Measurements from ENCODE around the gene CHRNA1.

Gene CHRNA1

DNA sequence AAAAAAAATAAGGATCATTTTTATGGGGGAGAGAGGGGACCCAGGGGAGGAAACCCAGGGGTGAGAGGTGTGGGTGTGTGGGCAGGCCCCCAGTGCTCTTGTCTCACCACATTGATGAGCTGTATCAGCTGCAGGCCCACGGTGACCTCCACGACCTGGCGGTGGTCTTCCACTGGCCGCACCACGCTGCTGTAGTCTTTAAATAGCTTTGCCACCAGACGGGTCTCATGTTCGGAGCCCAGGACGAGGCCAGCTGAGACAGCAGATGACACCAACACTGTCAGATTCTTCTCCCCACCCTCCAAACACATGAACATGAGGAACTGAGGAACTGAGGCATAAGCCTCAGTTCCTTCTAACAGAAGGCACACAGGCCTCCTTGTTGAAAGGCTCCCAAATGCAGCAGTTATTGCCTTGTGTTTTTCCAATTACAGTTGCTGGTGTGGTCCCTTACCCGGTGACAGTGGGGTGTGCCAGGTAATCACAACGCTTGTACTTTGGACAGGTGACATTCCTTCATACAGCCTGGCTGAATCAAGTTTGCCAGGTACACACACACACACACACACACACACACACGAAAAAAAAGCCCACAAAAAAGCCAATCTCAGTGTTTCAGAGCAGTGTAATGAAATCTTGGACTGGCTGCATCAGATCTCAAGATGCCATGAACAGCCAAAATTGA is 4.7 kb downstream of the CHRNA1 start:
- no peak for DNase-seq

DNA sequence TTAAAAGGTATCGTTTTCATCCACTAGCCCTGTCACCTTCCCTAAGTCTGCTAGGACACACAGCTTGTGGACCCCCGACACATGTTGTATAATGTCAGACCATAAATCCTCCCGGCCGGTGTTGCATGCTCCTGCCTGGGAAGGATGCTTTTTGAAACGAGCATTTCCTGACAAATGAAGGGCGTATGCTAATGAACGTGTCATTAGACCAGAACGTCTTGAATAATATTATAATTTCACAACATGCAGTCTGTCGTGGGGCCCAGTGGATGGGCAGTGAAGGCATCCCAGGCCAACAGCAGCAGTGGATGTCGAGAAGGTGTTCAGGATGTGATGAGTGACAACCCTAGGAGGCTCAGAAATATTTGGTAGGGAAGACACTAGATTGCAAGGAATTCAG is 7.5 kb downstream of the CHRNA1 start:
- no peak for DNase-seq

DNA sequence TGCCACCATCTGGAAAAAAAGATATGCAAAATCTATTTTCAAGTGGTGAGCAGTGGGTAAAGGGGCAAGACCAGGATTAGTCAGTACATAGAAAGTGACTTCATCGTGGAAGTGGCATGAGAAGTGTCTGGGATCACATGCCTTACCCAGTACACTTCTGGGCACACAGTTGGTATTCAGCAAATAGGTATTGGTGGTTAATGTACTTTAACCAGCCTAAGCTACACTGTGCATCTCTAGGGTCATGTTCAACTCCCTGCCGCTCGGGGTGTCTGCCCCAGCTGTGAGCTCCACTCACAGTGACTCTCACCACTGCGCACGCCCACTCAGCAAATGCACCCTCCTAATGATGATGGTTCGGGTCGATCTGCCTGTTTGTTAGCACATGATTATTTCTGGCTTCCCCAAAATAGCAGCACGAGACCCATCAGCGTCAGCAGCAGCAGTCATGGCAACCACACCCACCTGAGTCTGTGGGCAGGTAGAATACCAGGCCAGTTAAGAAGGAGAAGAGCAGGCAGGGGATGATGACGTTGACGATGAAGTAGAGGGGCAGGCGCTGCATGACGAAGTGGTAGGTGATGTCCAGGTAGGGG is 11.1 kb downstream of the CHRNA1 start:
- no peak for DNase-seq

DNA sequence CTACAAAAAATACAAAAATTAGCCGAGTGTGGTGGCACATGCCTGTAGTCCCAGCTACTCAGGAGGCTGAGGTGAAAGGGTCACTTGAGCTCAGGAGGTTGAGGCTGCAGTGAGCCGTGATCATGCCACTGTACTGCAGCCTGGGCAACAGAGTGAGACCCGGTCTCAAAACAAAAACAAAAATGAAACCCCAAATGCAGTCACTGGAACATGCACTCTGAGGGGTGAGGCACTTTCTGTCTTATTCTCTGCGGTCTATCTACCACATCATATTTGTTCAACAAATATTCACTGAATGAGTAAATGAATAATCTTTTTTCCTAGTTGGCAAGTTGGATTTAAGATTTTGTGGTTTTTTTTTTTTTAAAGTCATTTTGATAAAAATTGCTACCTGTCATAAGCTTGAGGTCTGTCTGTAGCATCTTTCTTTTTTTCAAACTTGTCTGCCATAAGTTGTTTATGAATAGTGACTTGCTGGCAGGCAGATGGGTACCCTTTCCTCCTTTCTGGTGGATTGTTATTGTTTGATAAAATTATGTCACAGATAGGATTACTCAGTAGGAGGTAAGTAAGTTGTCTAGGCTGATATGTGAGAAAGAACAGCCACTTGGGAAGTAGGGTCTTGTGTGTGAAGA is 11.8 kb downstream of the CHRNA1 start:
- no peak for DNase-seq

DNA sequence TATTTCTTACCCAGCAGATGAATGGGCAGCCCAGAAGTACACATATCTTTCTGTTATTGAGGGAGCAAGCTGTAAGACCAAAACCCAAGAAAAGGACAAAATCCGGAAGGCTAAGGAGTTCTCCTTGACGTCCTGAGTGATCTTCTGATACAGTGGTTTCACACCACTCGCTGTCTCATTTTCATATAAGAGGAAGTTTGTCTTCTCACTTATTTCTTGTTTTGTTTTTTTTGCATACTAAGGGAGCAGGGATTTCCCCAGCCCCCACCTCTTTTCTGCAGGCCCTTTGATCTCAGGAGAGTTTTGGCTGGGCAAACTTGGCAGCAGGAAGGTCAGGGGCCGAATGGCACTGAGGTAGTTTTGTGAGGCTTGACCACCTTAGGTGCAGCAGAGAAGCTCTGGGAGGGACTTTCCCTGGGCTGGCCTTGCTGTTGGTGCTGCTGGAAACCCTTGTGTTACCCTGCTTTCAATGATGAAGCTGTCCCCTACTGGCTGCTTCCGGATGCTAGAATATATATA is 13.3 kb downstream of the CHRNA1 start:
- DNase-seq = no peak

DNA sequence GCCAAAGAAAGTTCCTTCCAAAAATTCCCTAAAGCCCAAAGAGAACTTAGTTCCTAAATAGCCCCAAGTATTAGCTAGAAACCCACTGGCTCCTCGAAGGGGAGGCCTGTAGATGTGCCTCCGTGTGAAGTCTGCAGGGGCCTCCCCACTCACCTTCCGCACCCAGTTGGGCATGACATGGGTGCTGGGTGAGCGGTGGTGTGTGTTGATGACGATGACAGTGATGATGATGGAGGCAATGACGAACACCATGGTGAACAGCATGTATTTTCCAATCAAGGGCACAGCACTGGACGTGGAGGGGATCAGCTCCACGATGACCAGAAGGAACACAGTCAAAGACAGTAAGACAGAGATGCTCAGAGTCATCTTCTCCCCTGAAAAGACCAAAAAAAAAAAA is 14.5 kb downstream of the CHRNA1 start:
- no peak for DNase-seq

DNA sequence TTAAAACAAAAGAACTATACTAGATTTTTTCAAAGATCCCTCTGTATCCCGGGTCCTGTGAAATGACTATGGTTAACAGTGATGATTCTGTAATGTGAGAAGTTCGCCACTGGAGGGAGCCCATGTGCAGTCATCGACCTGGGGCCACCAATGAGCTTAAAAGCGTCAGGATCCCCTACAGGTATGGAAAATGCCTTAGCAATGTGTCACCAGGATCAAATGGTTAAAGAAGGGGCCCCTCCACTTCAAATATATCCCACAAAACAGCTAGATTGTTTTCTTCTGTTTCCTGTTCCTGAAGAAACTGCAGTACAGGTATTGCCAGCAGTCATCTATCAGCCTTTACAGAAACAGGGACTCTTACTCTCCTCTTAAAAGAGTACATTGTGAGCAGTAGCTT is 15.3 kb downstream of the CHRNA1 start:
- peak; percentile 14 for DNase-seq

DNA sequence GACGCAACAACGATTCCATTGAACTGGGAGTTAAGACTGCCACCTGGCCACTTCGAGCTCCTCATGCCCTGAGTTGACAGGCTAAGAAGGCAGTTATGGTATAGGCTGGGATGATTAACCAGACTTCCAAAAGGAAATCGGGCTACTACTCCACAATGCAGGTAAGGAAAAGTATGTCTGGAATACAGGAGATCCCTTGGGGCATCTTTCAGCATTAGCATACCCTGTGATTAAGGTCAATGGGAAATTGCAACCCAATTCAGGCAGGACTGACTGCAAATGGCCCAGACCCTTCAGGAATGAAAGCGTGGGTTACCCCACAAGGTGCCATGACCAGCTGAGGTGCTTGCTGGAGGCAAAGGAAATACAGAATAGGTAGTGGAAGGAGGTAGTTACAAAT is 19.1 kb downstream of the CHRNA1 start:
- no peak for DNase-seq

DNA sequence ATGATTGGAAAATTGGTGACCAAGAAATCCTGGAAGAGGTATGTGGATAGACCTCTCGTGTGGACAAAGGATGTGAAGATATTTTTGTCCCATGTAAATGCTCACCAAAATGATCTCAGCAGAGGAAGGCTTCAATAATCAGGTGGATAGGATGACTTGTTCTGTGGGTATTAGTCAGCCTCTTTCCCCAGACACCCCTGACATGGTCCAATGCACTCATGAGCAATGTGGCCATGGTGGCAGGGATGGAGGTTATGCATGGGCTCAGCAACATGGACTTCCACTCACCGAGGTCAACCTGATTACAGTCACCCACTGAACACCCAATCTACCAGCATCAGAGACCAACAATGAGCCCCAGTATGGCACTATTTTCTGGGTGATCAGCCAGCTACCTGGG is 20.2 kb downstream of the CHRNA1 start:
- DNase-seq = no peak

DNA sequence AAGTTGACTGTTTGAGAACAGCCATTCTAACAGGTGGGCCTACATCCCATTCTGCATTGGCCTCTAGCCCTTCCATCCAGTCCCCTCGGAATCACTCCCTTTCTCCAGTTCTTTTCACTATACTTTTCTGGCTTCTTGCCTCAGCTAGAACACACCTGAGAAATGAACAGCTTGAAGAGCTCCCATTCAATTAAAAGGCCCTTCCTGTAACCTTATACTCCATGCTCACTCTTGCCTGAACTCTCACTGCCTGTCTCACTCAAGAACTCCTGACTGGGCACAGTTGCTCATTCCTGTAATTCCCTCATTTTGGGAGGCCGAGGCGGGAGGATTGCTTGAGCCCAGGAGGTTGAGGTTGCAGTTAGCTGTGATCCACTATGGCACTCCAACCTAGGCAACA is 23.6 kb downstream of the CHRNA1 start:
- no peak for DNase-seq

DNA sequence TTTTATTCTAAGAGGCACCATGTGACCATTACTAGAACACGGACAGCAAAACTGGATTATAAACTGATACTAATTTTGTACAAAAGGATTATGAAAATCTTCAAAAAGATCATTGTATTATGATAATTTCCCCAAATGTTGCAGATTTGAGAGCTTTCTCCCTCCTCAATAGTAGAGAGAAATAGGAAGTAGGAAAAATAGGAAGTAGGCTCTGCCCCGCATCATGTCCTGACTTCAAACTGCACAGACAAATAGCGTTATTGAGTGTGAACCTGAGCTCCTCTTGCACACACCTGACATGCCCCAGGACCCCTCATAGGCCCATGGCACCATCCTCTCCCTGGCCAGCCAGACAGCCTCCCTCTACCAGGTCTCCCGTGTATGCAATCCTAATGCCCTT is 25.4 kb downstream of the CHRNA1 start:
- no peak for DNase-seq

DNA sequence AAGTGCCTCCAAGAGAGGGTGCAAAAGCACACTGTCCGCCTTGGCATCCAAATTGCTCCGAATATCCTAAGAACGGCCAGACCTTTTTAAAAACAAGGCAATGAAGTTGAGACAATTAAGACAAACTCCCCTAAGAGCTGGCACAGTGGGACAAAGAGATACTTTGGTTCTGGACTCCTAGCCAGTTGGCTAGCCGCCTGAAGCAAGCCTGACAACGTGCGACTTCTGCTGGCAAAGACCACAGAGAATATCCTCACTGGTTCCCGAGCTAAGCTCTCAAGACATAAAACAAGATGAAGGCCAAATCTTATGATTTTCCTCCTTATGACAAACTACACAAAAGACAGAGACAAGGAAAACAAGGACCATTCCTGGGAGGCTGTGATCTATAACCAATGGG is 32.7 kb downstream of the CHRNA1 start:
- DNase-seq = no peak

DNA sequence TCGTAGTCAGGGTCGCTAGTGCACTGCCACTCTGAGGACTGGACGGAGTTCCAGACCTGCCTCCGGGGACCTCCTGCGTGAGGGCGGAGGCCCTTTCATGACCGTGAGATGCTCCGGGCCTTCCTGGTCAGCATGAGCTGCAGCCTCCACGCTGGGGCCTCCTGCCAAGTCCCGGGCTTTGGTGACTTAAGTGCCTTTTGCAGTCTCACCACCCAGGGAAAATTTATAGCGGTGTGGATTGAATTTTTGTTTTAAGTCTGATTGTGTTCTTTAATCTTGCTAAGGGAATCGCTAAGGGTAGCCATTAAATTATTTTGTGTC is 33.6 kb downstream of the CHRNA1 start:
- DNase-seq = no peak

DNA sequence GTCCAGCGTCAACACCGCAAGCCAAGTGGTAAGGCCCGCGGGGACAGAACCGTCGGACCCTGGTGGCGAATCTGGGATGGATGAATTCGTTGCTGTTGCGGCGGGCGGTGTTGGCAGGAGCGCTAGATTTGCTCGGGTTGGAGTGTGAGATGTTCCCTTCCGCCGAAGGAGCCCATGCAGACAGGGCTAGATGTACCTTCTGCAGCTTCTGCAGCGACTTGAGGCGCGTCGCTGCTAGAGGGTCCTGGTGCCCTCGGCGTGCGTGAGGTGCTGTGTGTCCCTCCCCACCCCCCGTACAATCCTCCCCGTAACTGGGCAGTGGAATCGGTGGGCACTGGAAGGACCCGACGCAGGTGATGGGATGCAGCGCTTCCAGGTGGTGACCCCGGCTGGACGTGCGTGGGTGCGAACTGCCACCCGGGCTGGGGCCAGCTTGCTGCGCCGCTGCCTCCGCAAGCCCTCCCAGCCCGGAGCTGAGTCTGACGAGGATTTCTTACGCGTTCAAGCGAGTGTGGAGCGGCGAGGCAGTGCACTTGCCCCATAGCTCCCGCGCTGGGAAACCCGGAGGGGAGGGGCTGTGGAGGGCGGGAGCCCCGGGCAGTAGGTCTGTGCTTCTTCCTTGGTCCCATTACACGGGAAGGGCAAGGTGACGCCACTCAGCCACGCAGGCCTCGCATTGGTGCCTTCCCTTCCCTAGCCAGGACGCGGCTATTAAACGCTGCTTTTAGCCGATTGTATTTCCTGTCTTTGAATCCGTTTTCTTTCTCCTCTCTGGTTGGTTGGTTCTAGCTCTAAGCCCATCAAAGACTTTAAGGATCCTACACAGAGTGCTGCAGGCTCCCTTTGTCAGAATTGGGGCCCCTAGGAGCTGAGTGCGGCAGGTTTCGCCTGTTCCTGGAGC is 34.2 kb downstream of the CHRNA1 start:
- no peak for DNase-seq

DNA sequence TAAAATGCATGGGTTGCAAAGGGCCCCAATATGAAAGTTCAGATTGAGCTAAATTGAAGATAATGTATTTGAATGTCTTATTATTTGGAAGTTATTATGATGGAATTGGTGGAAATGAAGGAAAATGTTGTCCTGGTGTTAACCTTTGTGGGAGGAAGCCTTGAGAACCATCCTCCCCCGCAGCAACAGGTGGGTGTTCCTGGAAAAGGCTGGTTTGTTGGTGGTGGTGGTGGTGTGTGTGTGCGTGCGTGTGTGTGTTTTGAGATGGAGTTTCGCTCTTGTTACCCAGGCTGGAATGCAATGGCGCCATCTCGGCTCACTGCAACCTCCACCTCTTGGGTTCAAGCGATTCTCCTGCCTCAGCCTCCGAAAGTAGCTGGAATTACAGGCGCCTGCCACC is 36.2 kb downstream of the CHRNA1 start:
- DNase-seq = no peak

DNA sequence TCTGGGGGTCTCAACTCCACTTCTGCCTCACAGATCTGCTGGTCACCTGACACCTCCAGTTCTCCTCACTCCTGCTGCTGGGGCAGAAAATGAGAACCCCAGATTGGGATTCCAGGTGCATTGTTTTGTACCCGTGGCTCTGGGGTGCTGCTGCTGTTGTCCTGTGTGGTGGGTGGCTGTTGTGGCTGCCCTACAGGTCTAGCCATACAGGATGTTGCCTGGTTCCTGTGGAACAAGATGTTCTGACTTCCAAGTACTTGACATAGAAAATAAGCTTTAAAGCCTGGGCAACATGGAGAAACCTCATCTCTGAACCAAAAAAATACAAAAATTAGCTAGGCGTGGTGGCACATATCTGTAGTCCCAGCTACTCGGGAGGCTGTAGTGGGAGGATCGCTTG is 38.1 kb downstream of the CHRNA1 start:
- DNase-seq = no peak

DNA sequence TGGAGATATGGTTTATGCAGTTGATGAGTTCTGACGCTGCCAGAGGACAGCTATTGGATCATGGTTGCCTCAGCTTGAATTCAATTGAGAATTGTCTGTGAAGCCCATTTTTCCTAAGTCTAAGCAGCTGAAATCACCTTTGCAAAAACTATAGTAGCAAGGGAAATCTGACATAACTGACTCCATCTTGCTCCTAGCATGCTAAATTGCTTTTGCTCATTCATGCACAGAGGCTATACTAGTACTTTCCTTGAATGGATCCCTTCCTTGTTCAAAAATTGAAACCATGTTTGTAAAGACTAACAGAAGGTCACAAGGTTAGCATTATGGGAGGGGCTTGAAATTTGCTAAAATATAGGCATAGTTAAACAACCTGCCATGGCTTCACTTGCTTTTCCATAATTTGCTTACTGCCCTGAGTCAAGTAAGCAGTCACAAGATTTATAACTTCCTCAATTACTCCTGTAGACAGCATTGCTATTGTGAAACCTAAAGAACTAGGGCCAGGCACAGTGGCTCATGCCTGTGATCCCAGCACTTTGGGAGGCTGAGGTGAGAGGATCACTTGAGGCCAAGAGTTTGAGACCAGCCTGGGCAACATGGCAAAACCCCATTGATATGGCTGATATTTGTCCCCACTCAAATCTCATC is 41.2 kb downstream of the CHRNA1 start:
- no peak for DNase-seq

DNA sequence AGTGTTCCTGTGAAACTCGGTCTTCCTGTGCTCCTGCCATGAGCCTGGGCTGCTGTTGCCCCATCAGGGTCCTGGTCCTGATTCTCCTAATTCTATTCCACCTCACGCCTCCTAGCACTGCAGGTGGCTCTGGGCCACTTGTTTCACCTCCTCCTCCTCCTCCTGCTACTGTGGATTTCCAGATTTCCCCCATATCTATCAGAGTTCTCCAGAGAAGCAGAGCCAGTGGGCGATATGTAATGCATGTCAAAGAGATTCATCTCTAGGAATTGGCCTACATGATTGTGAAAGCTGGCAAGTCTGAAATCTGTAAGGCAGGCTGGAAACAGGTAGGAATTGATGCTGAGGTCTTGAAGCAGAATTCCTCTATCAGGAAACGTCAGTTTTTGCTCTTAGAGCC is 45.3 kb downstream of the CHRNA1 start:
- no peak for DNase-seq

DNA sequence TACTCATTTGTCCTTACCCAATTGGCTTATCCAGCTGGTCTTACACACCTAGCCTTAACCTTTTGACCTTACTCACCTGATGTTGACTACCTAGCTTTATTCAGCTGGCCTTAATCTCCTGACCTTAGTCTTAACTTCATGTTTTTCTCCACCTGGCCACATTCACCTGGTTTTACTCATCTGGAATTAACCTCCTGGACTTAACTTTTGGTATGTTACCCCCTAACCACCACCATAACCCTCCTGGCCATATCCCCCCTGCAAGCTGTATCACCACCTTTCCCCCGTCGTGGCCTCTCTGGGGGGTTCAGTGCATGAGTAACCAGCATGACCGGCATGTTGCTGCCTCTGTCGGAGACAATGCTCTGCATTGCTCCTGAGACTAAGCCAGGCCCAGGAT is 45.7 kb downstream of the CHRNA1 start:
- no peak for DNase-seq

DNA sequence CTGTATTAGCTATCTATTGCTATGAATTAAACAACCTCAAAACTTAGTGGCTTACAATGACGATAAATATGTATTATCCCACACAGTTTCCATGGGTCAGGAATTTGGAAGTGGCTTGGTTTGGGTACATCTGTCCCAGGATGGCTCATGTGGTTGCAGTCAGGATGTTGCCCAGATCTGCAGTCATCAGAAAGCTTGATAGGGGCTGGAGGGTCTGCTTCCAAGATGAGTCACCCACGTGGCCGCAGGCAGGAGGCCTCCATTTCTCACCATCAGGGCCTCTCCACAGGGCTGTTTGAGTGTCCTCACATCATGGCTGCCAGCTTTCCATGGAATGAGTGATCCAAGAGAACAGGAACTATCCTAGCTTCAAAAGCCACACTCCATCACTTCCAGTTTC is 46.4 kb downstream of the CHRNA1 start:
- DNase-seq = no peak

DNA sequence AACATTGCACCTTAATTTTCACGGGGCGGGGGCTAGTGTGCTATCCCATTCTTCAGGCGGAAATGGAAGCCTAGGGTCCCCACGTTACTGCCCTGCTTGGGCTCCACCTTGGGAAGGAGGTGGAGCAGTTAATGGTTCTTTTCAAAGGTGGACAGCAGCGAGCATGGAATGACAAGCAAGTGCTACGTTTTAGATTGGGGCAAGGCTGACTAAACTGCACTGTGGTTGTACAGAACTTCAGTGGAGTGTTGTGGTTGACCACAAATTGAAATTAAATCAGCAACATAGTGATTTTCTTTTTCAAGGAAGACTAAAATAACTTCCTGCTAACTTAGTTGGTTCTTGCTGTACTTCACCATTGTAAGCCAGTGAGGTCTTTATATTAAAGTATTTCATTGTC is 47.0 kb downstream of the CHRNA1 start:
- DNase-seq = no peak

DNA sequence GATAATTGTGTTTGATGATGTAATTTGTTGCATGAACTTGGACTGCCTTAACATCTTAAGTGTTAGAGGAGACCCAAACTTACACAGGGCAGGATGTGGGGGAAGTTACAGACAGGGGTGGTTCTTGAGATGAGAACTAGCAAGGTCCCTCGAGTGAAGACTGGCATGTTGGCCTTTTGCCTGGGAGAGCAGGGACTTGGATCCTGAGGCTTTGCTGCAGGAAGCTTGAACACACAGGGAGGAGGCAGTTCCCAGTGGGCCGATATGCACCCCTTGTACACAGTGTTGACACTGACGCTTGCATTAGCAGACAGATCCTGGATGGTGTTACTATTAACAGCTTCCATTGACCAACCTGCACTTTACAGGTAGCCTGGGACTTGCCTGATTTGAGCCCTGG is 47.5 kb downstream of the CHRNA1 start:
- DNase-seq = no peak

DNA sequence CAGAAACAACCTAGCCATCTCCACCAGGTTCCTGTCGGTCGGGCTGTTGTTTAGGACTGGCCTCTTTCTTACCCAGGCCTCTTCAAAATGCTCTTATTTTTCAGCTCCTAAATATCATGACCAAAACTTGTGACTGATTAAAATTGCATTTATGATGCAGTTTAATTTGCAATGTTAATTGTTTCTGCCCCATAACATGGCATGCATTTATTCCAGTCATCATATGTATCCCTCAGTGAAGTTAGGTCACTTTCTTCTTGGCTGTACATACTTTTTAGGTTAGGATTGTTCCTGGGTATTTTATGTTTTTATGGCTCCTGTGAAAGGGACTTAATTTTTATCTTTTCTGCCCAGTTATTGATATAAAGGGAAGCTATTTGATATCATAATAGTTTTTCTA is 50.6 kb downstream of the CHRNA1 start:
- no peak for DNase-seq

Measured in KG1 (cell line).